ENCODE data around the gene ANGPT4.
"Not testable (repeated sequence)": the region's sequence is repeated elsewhere in the genome, so short reads cannot be mapped to it uniquely, and the experiment has no call there.

ANGPT4 gene

GRCh38 chr20:871436-871835 is 44.7 kb downstream of the ANGPT4 start:
- Mint-ChIP-seq H3K4me3 (no peak overlapping the region), H3K27me3 (peaks cover 5 to 10% of the 10 kb centered on the region in 2 donors), H3K36me3 (ENCODE audit: insufficient read depth) (no peaks in the 10 kb centered on the region), H3K4me1 (ENCODE audit: low read depth in 2 of 2) (peaks cover 0 to 7% of the 10 kb centered on the region in 2 donors), H3K27ac (no peak overlapping the region), H3K9me3 (no peaks in the 10 kb centered on the region)
- no peak for ATAC-seq (replicated peaks)
- DNase-seq: no peak

GRCh38 chr20:870758-871157 is 45.4 kb downstream of the ANGPT4 start:
- Mint-ChIP-seq H3K9me3 (no peaks in the 10 kb centered on the region), H3K27me3 (peaks cover 5 to 10% of the 10 kb centered on the region in 2 donors), H3K4me3 (no peak overlapping the region), H3K27ac (no peak overlapping the region), H3K4me1 (ENCODE audit: low read depth in 2 of 2) (peaks cover 1 to 7% of the 10 kb centered on the region in 2 donors), H3K36me3 (ENCODE audit: insufficient read depth) (no peaks in the 10 kb centered on the region)
- no peak for ATAC-seq (replicated peaks)
- DNase-seq: no peak

GRCh38 chr20:869606-870005 is 46.5 kb downstream of the ANGPT4 start:
- Mint-ChIP-seq H3K27me3 (peaks cover 5 to 10% of the 10 kb centered on the region in 2 donors), H3K4me3 (no peak overlapping the region), H3K4me1 (ENCODE audit: low read depth in 2 of 2) (peaks cover 1 to 7% of the 10 kb centered on the region in 2 donors), H3K36me3 (ENCODE audit: insufficient read depth) (no peaks in the 10 kb centered on the region), H3K9me3 (no peaks in the 10 kb centered on the region), H3K27ac (no peak overlapping the region)
- no peak for DNase-seq
- ATAC-seq (replicated peaks): no peak

- Mint-ChIP-seq H3K36me3 (ENCODE audit: insufficient read depth) (no peaks in the 10 kb centered on the region), H3K4me1 (ENCODE audit: low read depth in 2 of 2) (peaks cover under 1 to 1% of the 10 kb centered on the region in 2 donors), H3K9me3 (no peaks in the 10 kb centered on the region), H3K4me3 (no peak overlapping the region), H3K27ac (no peak overlapping the region), H3K27me3 (peaks cover 5 to 10% of the 10 kb centered on the region in 2 donors)
- no peak for DNase-seq
- no peak for ATAC-seq (replicated peaks)
Observed at GRCh38 chr20:868279-868678, 47.9 kb downstream of the ANGPT4 start.

GRCh38 chr20:865440-865839 is 50.7 kb downstream of the ANGPT4 start:
- Mint-ChIP-seq H3K4me1 (ENCODE audit: low read depth in 2 of 2) (peaks cover 0 to 1% of the 10 kb centered on the region in 2 donors), H3K27me3 (peaks cover 5 to 10% of the 10 kb centered on the region in 2 donors), H3K9me3 (no peaks in the 10 kb centered on the region), H3K36me3 (ENCODE audit: insufficient read depth) (no peaks in the 10 kb centered on the region), H3K27ac (no peak overlapping the region), H3K4me3 (no peak overlapping the region)
- ATAC-seq (replicated peaks): no peak
- no peak for DNase-seq

GRCh38 chr20:860891-861290 is 55.2 kb downstream of the ANGPT4 start:
- peak overlapping the region in 1 of 2 donors; percentile 9 for H3K27ac Mint-ChIP-seq
- peaks cover 19 to 22% of the 10 kb centered on the region in 2 donors for H3K4me1 Mint-ChIP-seq (ENCODE audit: low read depth in 2 of 2)
- DNase-seq (no peak), ATAC-seq (replicated peaks) (no peak)
- no peaks in the 10 kb centered on the region for H3K36me3 Mint-ChIP-seq (ENCODE audit: insufficient read depth)
- H3K9me3 Mint-ChIP-seq: no peaks in the 10 kb centered on the region
- H3K4me3 Mint-ChIP-seq: no peak overlapping the region
- no peaks in the 10 kb centered on the region for H3K27me3 Mint-ChIP-seq

GRCh38 chr20:859751-860231 is 56.3 kb downstream of the ANGPT4 start:
- DNase-seq: no peak
- Mint-ChIP-seq H3K27ac (peak overlapping the region; percentile 9 to 25), H3K27me3 (no peaks in the 10 kb centered on the region), H3K9me3 (no peaks in the 10 kb centered on the region), H3K4me3 (no peak overlapping the region), H3K36me3 (ENCODE audit: insufficient read depth) (no peaks in the 10 kb centered on the region), H3K4me1 (ENCODE audit: low read depth in 2 of 2) (peaks cover 19 to 26% of the 10 kb centered on the region in 2 donors)
- ATAC-seq (replicated peaks): no peak

GRCh38 chr20:858011-858410 is 58.1 kb downstream of the ANGPT4 start:
- Mint-ChIP-seq H3K27ac (peak overlapping the region in 1 of 2 donors; percentile 11), H3K36me3 (ENCODE audit: insufficient read depth) (no peaks in the 10 kb centered on the region), H3K4me1 (ENCODE audit: low read depth in 2 of 2) (peaks cover 24 to 35% of the 10 kb centered on the region in 2 donors), H3K27me3 (no peaks in the 10 kb centered on the region), H3K4me3 (no peak overlapping the region), H3K9me3 (no peaks in the 10 kb centered on the region)
- no peak for DNase-seq
- no peak for ATAC-seq (replicated peaks)

GRCh38 chr20:856361-856775 is 59.8 kb downstream of the ANGPT4 start:
- peak overlapping the region; percentile 0 to 60 for H3K27ac Mint-ChIP-seq
- ATAC-seq (replicated peaks): peak; percentile 99
- peaks cover 29 to 39% of the 10 kb centered on the region in 2 donors for H3K4me1 Mint-ChIP-seq (ENCODE audit: low read depth in 2 of 2)
- no peaks in the 10 kb centered on the region for H3K27me3 Mint-ChIP-seq
- peak overlapping the region; percentile 32 to 66 for H3K4me3 Mint-ChIP-seq
- H3K36me3 Mint-ChIP-seq (ENCODE audit: insufficient read depth): no peaks in the 10 kb centered on the region
- DNase-seq: peak; percentile 27 to 55 (median 52)
- no peaks in the 10 kb centered on the region for H3K9me3 Mint-ChIP-seq

- H3K9me3 Mint-ChIP-seq: no peaks in the 10 kb centered on the region
- ATAC-seq (replicated peaks) (no peak), DNase-seq (no peak)
- no peaks in the 10 kb centered on the region for H3K36me3 Mint-ChIP-seq (ENCODE audit: insufficient read depth)
- peak overlapping the region; percentile 32 to 66 for H3K4me3 Mint-ChIP-seq
- peak overlapping the region; percentile 0 to 60 for H3K27ac Mint-ChIP-seq
- peaks cover 32 to 41% of the 10 kb centered on the region in 2 donors for H3K4me1 Mint-ChIP-seq (ENCODE audit: low read depth in 2 of 2)
- H3K27me3 Mint-ChIP-seq: no peaks in the 10 kb centered on the region
Observed at GRCh38 chr20:855466-856360, 60.4 kb downstream of the ANGPT4 start.

- Mint-ChIP-seq H3K4me1 (ENCODE audit: low read depth in 2 of 2) (peaks cover 29 to 34% of the 10 kb centered on the region in 2 donors), H3K36me3 (ENCODE audit: insufficient read depth) (no peaks in the 10 kb centered on the region), H3K27ac (peak overlapping the region; percentile 21 to 63), H3K4me3 (no peak overlapping the region), H3K9me3 (no peaks in the 10 kb centered on the region), H3K27me3 (no peaks in the 10 kb centered on the region)
- no peak for ATAC-seq (replicated peaks)
- DNase-seq: no peak
Observed at GRCh38 chr20:854601-855000, 61.5 kb downstream of the ANGPT4 start.

- peak overlapping the region in 1 of 2 donors; percentile 21 for H3K27ac Mint-ChIP-seq
Observed at GRCh38 chr20:853406-853996, 62.6 kb downstream of the ANGPT4 start.

GRCh38 chr20:848731-849130 is 67.4 kb downstream of the ANGPT4 start:
- not testable (repeated sequence) for ATAC-seq (replicated peaks)

More at GRCh38 chr20:853406-853996, 62.6 kb downstream of the ANGPT4 start:
- H3K4me1 Mint-ChIP-seq (ENCODE audit: low read depth in 2 of 2): peaks cover 27 to 31% of the 10 kb centered on the region in 2 donors
- no peak overlapping the region for H3K4me3 Mint-ChIP-seq
- H3K36me3 Mint-ChIP-seq (ENCODE audit: insufficient read depth): no peaks in the 10 kb centered on the region
- DNase-seq (no peak), ATAC-seq (replicated peaks) (no peak)
- no peaks in the 10 kb centered on the region for H3K9me3 Mint-ChIP-seq
- no peaks in the 10 kb centered on the region for H3K27me3 Mint-ChIP-seq

More at GRCh38 chr20:848731-849130, 67.4 kb downstream of the ANGPT4 start:
- H3K4me3 Mint-ChIP-seq; H3K36me3 Mint-ChIP-seq (ENCODE audit: insufficient read depth); DNase-seq; H3K27me3 Mint-ChIP-seq; H3K9me3 Mint-ChIP-seq: not testable (repeated sequence)
- Mint-ChIP-seq H3K27ac (peak overlapping the region in 1 of 2 donors; percentile 90), H3K4me1 (ENCODE audit: low read depth in 2 of 2) (peaks cover 32 to 44% of the 10 kb centered on the region in 2 donors)
